T-helper 1 cell treated with Interleukin-12 subunit alpha and Interleukin-12 subunit beta and Interleukin-4 antibody, amounts not matched to agents 30 μg/mL and 1 μg/mL, for 36 hours (primary cell): ENCODE measurements around the gene CBFA2T3.

Experiments
- H3K27ac Mint-ChIP-seq: one replicate; pipeline ENCODE4 v1.8.0; 2021; ENCODE audit warnings: mild to moderate bottlenecking, mixed read lengths
- H3K27me3 Mint-ChIP-seq: one replicate; pipeline ENCODE4 v1.8.0; 2021; ENCODE audit warnings: low read depth, mixed read lengths
- H3K36me3 Mint-ChIP-seq: one replicate; pipeline ENCODE4 v1.8.0; 2021; ENCODE audit warnings: low read depth, mixed read lengths
- H3K4me1 Mint-ChIP-seq: one replicate; pipeline ENCODE4 v1.8.0; 2021; ENCODE audit warnings: low read depth, mixed read lengths
- H3K4me3 Mint-ChIP-seq: one replicate; pipeline ENCODE4 v1.8.0; 2021; ENCODE audit warnings: mild to moderate bottlenecking, moderate library complexity, mixed read lengths
- H3K9me3 Mint-ChIP-seq: one replicate; pipeline ENCODE4 v1.8.0; 2021; ENCODE audit warnings: mixed read lengths

Gene CBFA2T3

DNA sequence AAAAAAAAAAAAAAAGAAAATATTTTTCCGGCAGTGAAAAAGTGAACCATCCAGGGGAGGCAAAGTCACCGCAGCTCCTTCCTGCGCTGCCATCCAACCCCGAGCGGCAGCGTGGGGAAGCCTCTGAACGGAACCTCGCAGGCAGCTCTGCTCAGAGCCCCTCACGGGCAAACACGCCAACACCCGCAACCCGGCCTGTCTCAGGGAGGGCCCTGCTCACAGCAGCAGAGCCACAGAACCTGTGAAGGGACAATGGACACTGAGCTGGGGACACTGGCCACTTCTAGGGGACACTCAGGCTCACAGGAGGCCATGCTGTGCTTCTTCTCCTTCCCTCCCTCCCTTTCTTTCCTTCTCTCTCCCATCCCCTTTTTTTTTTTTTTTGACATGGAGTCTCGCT, 143.9 kb downstream of the CBFA2T3 start:
- Mint-ChIP-seq H3K9me3 (no peaks in the 10 kb centered on the region), H3K4me1 (no peaks in the 10 kb centered on the region), H3K27ac (no peak overlapping the region), H3K27me3 (no peaks in the 10 kb centered on the region), H3K4me3 (no peak overlapping the region), H3K36me3 (no peaks in the 10 kb centered on the region)

DNA sequence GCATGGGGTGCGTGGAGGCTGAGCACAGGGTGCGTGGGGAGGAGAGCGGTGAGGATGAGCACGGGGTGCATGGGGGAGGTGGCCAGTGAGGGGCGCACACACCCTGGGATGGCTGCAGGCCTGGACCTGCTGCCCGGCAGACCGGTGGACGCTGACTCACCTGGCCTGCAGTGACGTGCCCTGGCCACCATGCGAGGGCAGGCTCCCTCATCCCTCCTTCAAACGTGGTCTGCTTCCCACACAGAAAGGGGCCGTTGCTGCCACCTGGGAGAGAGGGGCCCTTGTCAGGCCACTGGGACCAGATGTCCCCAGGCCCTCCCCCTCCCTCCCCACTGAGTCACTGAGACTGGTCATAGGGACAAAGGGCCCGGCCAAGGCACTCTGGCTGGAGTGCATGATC, 145.2 kb downstream of the CBFA2T3 start:
- H3K36me3 Mint-ChIP-seq, result no peaks in the 10 kb centered on the region
- H3K4me1 Mint-ChIP-seq, result no peaks in the 10 kb centered on the region
- no peaks in the 10 kb centered on the region for H3K27me3 Mint-ChIP-seq
- no peak overlapping the region for H3K4me3 Mint-ChIP-seq
- no peak overlapping the region for H3K27ac Mint-ChIP-seq
- H3K9me3 Mint-ChIP-seq, result no peaks in the 10 kb centered on the region

GRCh38 chr16:88830783-88831182, 146.2 kb downstream of the CBFA2T3 start:
- H3K27ac Mint-ChIP-seq, result no peak overlapping the region
- H3K4me1 Mint-ChIP-seq, result no peaks in the 10 kb centered on the region
- H3K9me3 Mint-ChIP-seq, result no peaks in the 10 kb centered on the region
- H3K27me3 Mint-ChIP-seq, result no peaks in the 10 kb centered on the region
- H3K4me3 Mint-ChIP-seq, result no peak overlapping the region
- no peaks in the 10 kb centered on the region for H3K36me3 Mint-ChIP-seq

GRCh38 chr16:88830258-88830657, 146.7 kb downstream of the CBFA2T3 start:
- H3K27ac Mint-ChIP-seq, result no peak overlapping the region
- no peaks in the 10 kb centered on the region for H3K36me3 Mint-ChIP-seq
- H3K27me3 Mint-ChIP-seq, result no peaks in the 10 kb centered on the region
- no peaks in the 10 kb centered on the region for H3K9me3 Mint-ChIP-seq
- no peak overlapping the region for H3K4me3 Mint-ChIP-seq
- H3K4me1 Mint-ChIP-seq, result no peaks in the 10 kb centered on the region

GRCh38 chr16:88828711-88829110, 148.3 kb downstream of the CBFA2T3 start:
- no peaks in the 10 kb centered on the region for H3K9me3 Mint-ChIP-seq
- no peaks in the 10 kb centered on the region for H3K27me3 Mint-ChIP-seq
- H3K4me3 Mint-ChIP-seq, result no peak overlapping the region
- no peak overlapping the region for H3K27ac Mint-ChIP-seq
- no peaks in the 10 kb centered on the region for H3K36me3 Mint-ChIP-seq
- H3K4me1 Mint-ChIP-seq, result no peaks in the 10 kb centered on the region

GRCh38 chr16:88827727-88828126, 149.3 kb downstream of the CBFA2T3 start:
- Mint-ChIP-seq H3K27me3 (no peaks in the 10 kb centered on the region), H3K4me3 (no peak overlapping the region), H3K36me3 (no peaks in the 10 kb centered on the region), H3K4me1 (no peaks in the 10 kb centered on the region), H3K9me3 (no peaks in the 10 kb centered on the region), H3K27ac (no peak overlapping the region)

- Mint-ChIP-seq H3K27ac (no peak overlapping the region), H3K9me3 (no peaks in the 10 kb centered on the region), H3K27me3 (no peaks in the 10 kb centered on the region), H3K4me3 (no peak overlapping the region), H3K36me3 (no peaks in the 10 kb centered on the region), H3K4me1 (no peaks in the 10 kb centered on the region)
Observed at GRCh38 chr16:88826070-88826840, 150.8 kb downstream of the CBFA2T3 start.

DNA sequence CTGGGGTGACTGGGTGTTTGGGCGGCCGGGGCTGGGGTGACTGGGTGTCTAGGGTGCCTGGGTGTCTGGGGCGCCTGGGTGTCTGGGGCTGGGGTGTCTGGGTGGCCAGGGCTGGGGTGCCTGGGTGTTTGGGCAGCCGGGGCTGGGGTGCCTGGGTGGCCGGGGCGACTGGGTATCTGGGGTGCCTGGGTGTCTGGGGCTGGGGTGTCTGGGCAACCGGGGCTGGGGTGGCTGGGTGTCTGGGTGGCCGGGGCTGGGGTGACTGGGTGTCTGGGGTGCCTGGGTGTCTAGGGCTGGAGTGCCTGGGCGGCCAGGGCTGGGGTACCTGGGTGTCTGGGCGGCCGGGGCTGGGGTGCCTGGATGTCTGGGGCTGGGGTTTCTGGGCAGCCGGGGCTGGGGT, 151.9 kb downstream of the CBFA2T3 start:
- Mint-ChIP-seq H3K9me3 (no peaks in the 10 kb centered on the region), H3K4me3 (no peak overlapping the region), H3K27ac (no peak overlapping the region), H3K27me3 (no peaks in the 10 kb centered on the region), H3K36me3 (no peaks in the 10 kb centered on the region), H3K4me1 (no peaks in the 10 kb centered on the region)
